CD8-positive, alpha-beta memory T cell (primary cell): ENCODE measurements around the gene MYOC. TPM values are rescaled to one million over a fixed set of nuclear protein-coding genes. Genes with fewer than 3 reads are reported as not detected.
"Not testable (repeated sequence)": the region's sequence is repeated elsewhere in the genome, so short reads cannot be mapped to it uniquely, and the experiment has no call there.

Source experiments
- CTCF ChIA-PET: fragments of 350-600 bp; sonication (Branson Sonifier 250); formaldehyde crosslinking; loops from one replicate; lab custom pipeline; 2021; ENCODE audit warnings: antibody characterized with exemption; lab: Charles Lee
- POLR2A ChIA-PET: fragments of 350-600 bp; sonication (Branson Sonifier 250); formaldehyde crosslinking; loops from one replicate; lab custom pipeline; 2021; ENCODE audit warnings: antibody characterized with exemption; lab: Charles Lee
- DNase-seq, 5 donors: peaks; one replicate each; pipeline versions ENCODE4 v3.0.0 to v3.0.0-alpha.2; 2020 to 2022; ENCODE audit warnings: mixed read lengths in 1 of 5
- H3K27ac ChIP-seq: one replicate; pipeline ENCODE4 v1.7.0; 2013; ENCODE audit warnings: low read depth, mild to moderate bottlenecking, low read length, moderate library complexity
- H3K27me3 ChIP-seq: 2 replicates; pipeline ENCODE4 v1.7.0; 2013; ENCODE audit warnings: low read length, mild to moderate bottlenecking; ENCODE audit not compliant: insufficient read depth, poor library complexity, severe bottlenecking
- H3K36me3 ChIP-seq: 2 replicates; pipeline ENCODE4 v1.7.0; 2013; ENCODE audit warnings: mild to moderate bottlenecking, low read length, moderate library complexity; ENCODE audit not compliant: insufficient read depth
- H3K4me1 ChIP-seq: 2 replicates; pipeline ENCODE4 v1.7.0; 2013; ENCODE audit warnings: mild to moderate bottlenecking, low read length, moderate library complexity; ENCODE audit not compliant: insufficient read depth
- H3K4me3 ChIP-seq: 2 replicates; pipeline ENCODE4 v1.7.0; 2013; ENCODE audit warnings: mild to moderate bottlenecking, low read length
- H3K9me3 ChIP-seq: 2 replicates; pipeline ENCODE4 v1.7.0; 2013; ENCODE audit warnings: mild to moderate bottlenecking, low read length
- H3K27ac Mint-ChIP-seq, 8 donors: one replicate each; pipeline ENCODE4 v1.8.0; 2020 to 2021; ENCODE audit warnings: mixed read lengths in 8 of 8, mild to moderate bottlenecking in 6 of 8, inconsistent platforms in 3 of 8, moderate library complexity in 3 of 8
- H3K27me3 Mint-ChIP-seq, 2 donors: one replicate each; pipeline ENCODE4 v1.8.0; 2020 to 2021; ENCODE audit warnings: mixed read lengths in 2 of 2, mild to moderate bottlenecking in 1 of 2, moderate library complexity in 1 of 2
- H3K36me3 Mint-ChIP-seq, 3 donors: one replicate each; pipeline ENCODE4 v1.8.0; 2020 to 2021; ENCODE audit warnings: mixed read lengths in 3 of 3, inconsistent platforms in 1 of 3, mild to moderate bottlenecking in 1 of 3
- H3K4me1 Mint-ChIP-seq, 3 donors: one replicate each; pipeline ENCODE4 v1.8.0; 2020 to 2021; ENCODE audit warnings: mixed read lengths in 3 of 3, inconsistent platforms in 1 of 3, mild to moderate bottlenecking in 1 of 3
- H3K4me3 Mint-ChIP-seq, 7 donors: one replicate each; pipeline ENCODE4 v1.8.0; 2020 to 2021; ENCODE audit warnings: mixed read lengths in 7 of 7, mild to moderate bottlenecking in 6 of 7, moderate library complexity in 4 of 7, inconsistent platforms in 2 of 7
- H3K9me3 Mint-ChIP-seq, 5 donors: one replicate each; pipeline ENCODE4 v1.8.0; 2020 to 2022; ENCODE audit warnings: mixed read lengths in 5 of 5, mild to moderate bottlenecking in 3 of 5, moderate library complexity in 2 of 5, inconsistent platforms in 1 of 5
- polyA plus RNA-seq: library from polyadenylated mRNA; unstranded; fragments of 300-500 nt; fragmentation: Illumina TruSeq; gene quantifications from one replicate; pipeline ENCODE4 v1.2.3, GENCODE V29; 2021
- total RNA-seq, 2 experiments: library from RNA; stranded (reverse); gene quantifications; one replicate each; pipeline ENCODE4 v1.2.3, GENCODE V29; 2021

Gene MYOC
- total and polyA plus RNA-seq, 3 experiments from 2014 or later = not detected

GRCh38 chr1:171613282-171613681 lies 39.2 kb downstream of the MYOC start:
- Histone ChIP-seq H3K27me3 (no peaks in the 10 kb centered on the region), H3K36me3 (no peaks in the 10 kb centered on the region), H3K27ac (no peak overlapping the region), H3K9me3 (no peaks in the 10 kb centered on the region), H3K4me1 (no peaks in the 10 kb centered on the region), H3K4me3 (no peak overlapping the region)
- H3K27me3 Mint-ChIP-seq = peaks cover 0 to 1% of the 10 kb centered on the region in 2 donors
- POLR2A ChIA-PET = no interaction called here
- H3K4me1 Mint-ChIP-seq = no peaks in the 10 kb centered on the region
- no peak overlapping the region for H3K27ac Mint-ChIP-seq
- CTCF ChIA-PET = no interaction called here
- no peaks in the 10 kb centered on the region for H3K36me3 Mint-ChIP-seq
- DNase-seq = no peak
- H3K9me3 Mint-ChIP-seq = no peaks in the 10 kb centered on the region
- H3K4me3 Mint-ChIP-seq = no peak overlapping the region

DNA sequence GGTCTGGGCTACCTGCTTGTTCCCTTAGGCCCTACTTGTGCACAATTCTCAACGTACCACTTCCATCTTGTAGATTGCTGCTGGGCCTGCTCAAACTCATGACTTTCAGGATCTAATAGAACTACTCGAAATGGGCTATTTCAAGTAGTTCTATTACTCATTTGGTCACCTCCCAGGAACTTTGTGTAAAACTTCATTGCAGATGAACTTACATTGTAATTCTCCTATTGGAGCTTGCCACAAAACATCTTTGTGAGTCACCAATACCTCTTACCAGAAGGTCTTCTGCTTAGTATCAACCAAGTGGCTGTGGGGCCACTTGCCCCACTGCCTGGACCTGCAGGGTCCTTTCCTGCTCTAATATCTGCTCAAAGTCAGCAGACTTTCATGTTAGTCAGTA lies 41.2 kb downstream of the MYOC start:
- CTCF ChIA-PET = no interaction called here
- POLR2A ChIA-PET = no interaction called here

GRCh38 chr1:171610385-171610784 lies 42.1 kb downstream of the MYOC start:
- Mint-ChIP-seq H3K4me3 (no peak overlapping the region), H3K36me3 (no peaks in the 10 kb centered on the region), H3K27me3 (no peaks in the 10 kb centered on the region), H3K4me1 (no peaks in the 10 kb centered on the region), H3K27ac (no peak overlapping the region), H3K9me3 (no peaks in the 10 kb centered on the region)
- Histone ChIP-seq H3K4me3 (no peak overlapping the region), H3K27ac (no peak overlapping the region), H3K27me3 (no peaks in the 10 kb centered on the region), H3K4me1 (no peaks in the 10 kb centered on the region), H3K36me3 (no peaks in the 10 kb centered on the region), H3K9me3 (no peaks in the 10 kb centered on the region)
- ChIA-PET POLR2A (no interaction called here), CTCF (no interaction called here)
- DNase-seq = no peak

More for the DNA sequence above, 41.2 kb downstream of the MYOC start:
- no peak overlapping the region for H3K27ac Mint-ChIP-seq
- H3K4me1 Mint-ChIP-seq = no peaks in the 10 kb centered on the region
- Histone ChIP-seq H3K4me1 (no peaks in the 10 kb centered on the region), H3K27ac (no peak overlapping the region), H3K27me3 (no peaks in the 10 kb centered on the region), H3K4me3 (no peak overlapping the region), H3K36me3 (no peaks in the 10 kb centered on the region), H3K9me3 (no peaks in the 10 kb centered on the region)
- DNase-seq = no peak
- no peaks in the 10 kb centered on the region for H3K27me3 Mint-ChIP-seq
- H3K36me3 Mint-ChIP-seq = no peaks in the 10 kb centered on the region
- H3K4me3 Mint-ChIP-seq = no peak overlapping the region
- H3K9me3 Mint-ChIP-seq = no peaks in the 10 kb centered on the region

DNA sequence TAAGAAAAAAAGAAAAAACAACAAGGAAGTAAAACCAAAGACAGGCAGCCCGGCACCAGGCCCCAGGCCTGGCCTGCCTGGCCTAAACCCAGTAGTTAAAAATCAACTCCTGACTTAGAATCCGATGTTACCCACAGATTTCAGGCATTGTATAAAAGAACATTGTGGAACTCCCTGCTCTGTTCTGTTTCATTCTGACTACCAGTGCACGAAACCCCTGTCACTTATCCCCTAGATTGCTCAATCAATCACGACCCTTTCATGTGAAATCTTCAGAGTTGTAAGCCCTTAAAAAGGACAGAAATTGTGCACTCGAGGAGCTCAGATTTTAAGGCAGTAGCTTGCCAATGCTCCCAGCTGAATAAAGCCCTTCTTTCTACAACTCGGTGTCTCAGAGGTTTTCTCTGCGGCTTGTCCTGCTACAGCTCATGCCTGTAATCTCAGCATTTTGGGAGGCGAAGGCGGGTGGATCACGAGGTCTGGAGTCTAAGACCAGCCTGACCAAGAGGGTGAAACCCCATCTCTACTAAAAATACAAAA lies 46.0 kb downstream of the MYOC start:
- CTCF ChIA-PET = no interaction called here
- no peaks in the 10 kb centered on the region for H3K9me3 ChIP-seq

DNA sequence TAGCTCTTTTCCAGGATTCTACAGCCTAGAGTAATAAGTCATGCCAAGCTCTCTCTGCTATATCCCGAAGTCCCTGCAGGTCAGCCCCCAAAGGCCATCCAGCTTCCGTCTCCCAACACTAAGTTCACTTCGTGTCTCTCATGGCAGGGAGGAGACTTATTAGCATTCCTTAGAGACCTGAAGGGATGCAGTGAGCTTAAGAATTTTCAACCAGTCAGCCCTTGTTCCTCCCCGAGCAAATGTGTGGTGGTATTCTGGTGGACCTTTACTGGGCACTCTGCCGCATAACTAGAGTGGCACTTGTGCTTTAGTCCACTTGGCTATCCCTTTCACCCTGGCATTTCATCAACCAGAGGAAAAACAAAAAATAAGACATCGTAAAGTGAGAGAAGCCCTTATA lies 49.4 kb downstream of the MYOC start:
- H3K36me3 Mint-ChIP-seq, H3K4me1 ChIP-seq, H3K27me3 ChIP-seq, DNase-seq, H3K27ac ChIP-seq, H3K27ac Mint-ChIP-seq, H3K4me1 Mint-ChIP-seq, H3K36me3 ChIP-seq, POLR2A ChIA-PET, H3K9me3 Mint-ChIP-seq, H3K27me3 Mint-ChIP-seq, H3K4me3 Mint-ChIP-seq, H3K4me3 ChIP-seq, CTCF ChIA-PET, H3K9me3 ChIP-seq: not testable (repeated sequence)

More for the DNA sequence above, 46.0 kb downstream of the MYOC start:
- no peak overlapping the region for H3K4me3 Mint-ChIP-seq
- H3K27me3 Mint-ChIP-seq = no peaks in the 10 kb centered on the region
- no peaks in the 10 kb centered on the region for H3K36me3 ChIP-seq
- no peak for DNase-seq
- no peaks in the 10 kb centered on the region for H3K9me3 Mint-ChIP-seq
- H3K27me3 ChIP-seq = no peaks in the 10 kb centered on the region
- H3K27ac Mint-ChIP-seq = peak overlapping the region in 1 of 8 donors; percentile 69
- no peaks in the 10 kb centered on the region for H3K4me1 ChIP-seq
- POLR2A ChIA-PET = no interaction called here
- H3K36me3 Mint-ChIP-seq = no peaks in the 10 kb centered on the region
- no peak overlapping the region for H3K4me3 ChIP-seq
- H3K4me1 Mint-ChIP-seq = no peaks in the 10 kb centered on the region
- no peak overlapping the region for H3K27ac ChIP-seq

- no peaks in the 10 kb centered on the region for H3K27me3 ChIP-seq
- ChIA-PET CTCF (no interaction called here), POLR2A (no interaction called here)
- H3K4me1 ChIP-seq = no peaks in the 10 kb centered on the region
- H3K27ac ChIP-seq = no peak overlapping the region
- H3K36me3 ChIP-seq = no peaks in the 10 kb centered on the region
- no peak overlapping the region for H3K4me3 ChIP-seq
- H3K9me3 ChIP-seq = no peaks in the 10 kb centered on the region
- Mint-ChIP-seq H3K36me3 (peaks cover 0 to 3% (median 2%) of the 10 kb centered on the region in 3 donors), H3K4me3 (no peak overlapping the region), H3K9me3 (peaks cover 0 to 2% (median 0%) of the 10 kb centered on the region in 5 donors), H3K27me3 (no peaks in the 10 kb centered on the region), H3K27ac (peak overlapping the region in 2 of 8 donors; percentile 45 to 74), H3K4me1 (peaks cover 0 to 4% (median 0%) of the 10 kb centered on the region in 3 donors)
- no peak for DNase-seq
Measured at GRCh38 chr1:171600862-171601261, 51.6 kb downstream of the MYOC start.

GRCh38 chr1:171600310-171600709 lies 52.2 kb downstream of the MYOC start:
- H3K9me3 Mint-ChIP-seq, H3K9me3 ChIP-seq, H3K36me3 Mint-ChIP-seq, H3K4me1 ChIP-seq, CTCF ChIA-PET, H3K27ac ChIP-seq, H3K27ac Mint-ChIP-seq, H3K4me1 Mint-ChIP-seq, DNase-seq, H3K36me3 ChIP-seq, H3K4me3 Mint-ChIP-seq, H3K27me3 ChIP-seq, H3K4me3 ChIP-seq, POLR2A ChIA-PET, H3K27me3 Mint-ChIP-seq: not testable (repeated sequence)

GRCh38 chr1:171597203-171597602 lies 55.3 kb downstream of the MYOC start:
- H3K9me3 Mint-ChIP-seq = peaks cover 0 to 2% (median 0%) of the 10 kb centered on the region in 5 donors
- CTCF ChIA-PET = no interaction called here
- no peak for DNase-seq
- Histone ChIP-seq H3K4me3 (no peak overlapping the region), H3K27ac (no peak overlapping the region), H3K4me1 (no peaks in the 10 kb centered on the region), H3K9me3 (no peaks in the 10 kb centered on the region), H3K27me3 (no peaks in the 10 kb centered on the region), H3K36me3 (peaks cover 5% of the 10 kb centered on the region)
- no peaks in the 10 kb centered on the region for H3K27me3 Mint-ChIP-seq
- POLR2A ChIA-PET = no interaction called here
- peaks cover 0 to 4% (median 0%) of the 10 kb centered on the region in 3 donors for H3K4me1 Mint-ChIP-seq
- no peak overlapping the region for H3K4me3 Mint-ChIP-seq
- peak overlapping the region in 1 of 8 donors; percentile 7 for H3K27ac Mint-ChIP-seq
- peaks cover 3 to 27% (median 11%) of the 10 kb centered on the region in 3 donors for H3K36me3 Mint-ChIP-seq
